ENCODE data around the gene TSPAN15. TPM values are rescaled to one million over a fixed set of nuclear protein-coding genes. Genes with fewer than 3 reads are reported as not detected.
"Not testable (repeated sequence)": the region's sequence is repeated elsewhere in the genome, so short reads cannot be mapped to it uniquely, and the experiment has no call there.

Gene TSPAN15
- total RNA-seq, 1 experiment from 2014 or later, result 1.6 TPM

DNA sequence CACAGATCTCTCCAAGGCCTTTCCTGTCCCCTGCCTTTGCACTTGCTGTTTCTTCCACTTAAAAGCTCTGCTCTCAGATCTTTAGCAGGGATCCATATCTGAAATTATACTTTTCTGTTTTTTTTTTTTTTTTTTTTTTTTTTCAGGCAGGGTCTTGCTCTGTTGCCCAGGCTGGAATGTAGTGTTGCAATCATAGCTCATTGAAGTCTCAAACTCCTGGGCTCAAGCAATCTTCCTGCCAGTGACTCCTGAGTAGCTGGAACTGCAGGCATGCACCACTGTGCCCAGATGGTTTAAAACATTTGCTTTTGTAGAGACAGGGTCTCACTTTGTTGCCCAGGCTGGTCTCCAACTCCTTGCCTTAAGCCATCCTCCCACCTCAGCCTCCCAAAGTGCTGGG is 5.0 kb upstream of the TSPAN15 start:
- no peaks in the 10 kb centered on the region for H3K79me2 ChIP-seq (ENCODE audit: low read length)
- no peak overlapping the region for H2AFZ ChIP-seq (ENCODE audit: low read length)
- no peak overlapping the region for H3K4me2 ChIP-seq (ENCODE audit: low read depth, low read length, poor library complexity, severe bottlenecking)
- H3K9me3 ChIP-seq (ENCODE audit: low read length), result no peaks in the 10 kb centered on the region
- H3K4me3 ChIP-seq (ENCODE audit: low read length), result no peak overlapping the region
- H4K20me1 ChIP-seq (ENCODE audit: insufficient read depth, low read depth, low read length), result no peaks in the 10 kb centered on the region
- H3K36me3 ChIP-seq (ENCODE audit: insufficient read depth, low read length), result no peaks in the 10 kb centered on the region
- DNase-seq, result no peak
- no peak overlapping the region for H3K27ac ChIP-seq (ENCODE audit: low read length)
- H3K4me1 ChIP-seq (ENCODE audit: low read length), result peaks cover 20% of the 10 kb centered on the region
- H3K9ac ChIP-seq (ENCODE audit: low read length), result no peak overlapping the region
- no peaks in the 10 kb centered on the region for H3K9me2 ChIP-seq (replicated peaks; ENCODE audit: insufficient read depth, low read length)
- H3K27me3 ChIP-seq (ENCODE audit: low read length), result no peaks in the 10 kb centered on the region

DNA sequence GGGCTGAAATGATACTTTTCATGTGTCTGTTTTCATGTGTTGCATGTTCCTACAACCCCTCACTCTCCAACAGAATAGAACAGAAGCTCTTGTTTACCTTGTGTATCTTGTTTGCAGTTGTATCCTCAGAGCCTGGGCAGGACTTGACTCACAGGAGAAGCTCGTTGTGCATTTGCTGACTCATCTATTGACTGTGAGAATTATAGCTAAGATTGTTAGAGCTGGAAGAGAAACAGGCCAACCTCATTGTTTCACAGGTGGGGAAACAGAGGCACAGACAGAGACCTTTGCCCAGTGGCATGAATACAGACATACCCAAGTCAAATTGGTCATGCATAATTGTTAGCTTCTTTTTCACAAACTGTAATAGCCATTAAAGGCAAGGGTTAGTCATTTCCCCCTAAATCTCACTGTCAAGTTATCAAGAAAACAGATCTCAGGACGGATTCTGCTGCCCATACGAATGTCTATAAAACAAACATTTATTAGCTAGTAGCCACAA is 4.6 kb upstream of the TSPAN15 start:
- Histone ChIP-seq H3K79me2 (ENCODE audit: low read length) (no peaks in the 10 kb centered on the region), H3K9me2 (replicated peaks; ENCODE audit: insufficient read depth, low read length) (no peaks in the 10 kb centered on the region), H3K4me1 (ENCODE audit: low read length) (peaks cover 15% of the 10 kb centered on the region), H4K20me1 (ENCODE audit: insufficient read depth, low read depth, low read length) (no peaks in the 10 kb centered on the region), H3K27ac (ENCODE audit: low read length) (no peak overlapping the region), H3K36me3 (ENCODE audit: insufficient read depth, low read length) (no peaks in the 10 kb centered on the region), H3K9ac (ENCODE audit: low read length) (no peak overlapping the region), H3K9me3 (ENCODE audit: low read length) (no peaks in the 10 kb centered on the region), H3K4me2 (ENCODE audit: low read depth, low read length, poor library complexity, severe bottlenecking) (no peak overlapping the region), H2AFZ (ENCODE audit: low read length) (no peak overlapping the region), H3K27me3 (ENCODE audit: low read length) (no peaks in the 10 kb centered on the region), H3K4me3 (ENCODE audit: low read length) (no peak overlapping the region)
- no peak for DNase-seq

DNA sequence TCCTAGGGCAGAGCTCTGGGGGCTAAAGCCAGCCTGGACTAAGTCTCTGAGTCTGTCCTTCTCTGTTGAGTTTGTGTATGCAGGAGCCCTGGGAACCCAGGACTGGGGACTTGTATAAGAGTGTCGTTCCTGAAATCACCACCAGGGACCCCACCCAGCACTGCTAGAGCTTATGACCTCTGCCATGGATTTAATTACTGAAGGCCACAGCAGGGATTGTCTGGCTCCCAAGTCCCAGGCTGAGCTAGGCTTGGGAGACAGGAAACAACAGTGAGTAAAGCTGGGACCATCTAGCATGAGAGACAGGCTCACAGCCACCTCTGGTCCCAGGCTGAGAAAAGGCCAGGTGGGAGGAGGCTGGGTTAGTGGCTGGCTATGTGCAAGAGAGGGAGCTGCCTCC is 1.4 kb upstream of the TSPAN15 start:
- Histone ChIP-seq H3K79me2 (ENCODE audit: low read length) (no peaks in the 10 kb centered on the region), H3K27me3 (ENCODE audit: low read length) (no peaks in the 10 kb centered on the region), H3K36me3 (ENCODE audit: insufficient read depth, low read length) (no peaks in the 10 kb centered on the region), H3K9ac (ENCODE audit: low read length) (no peak overlapping the region), H3K9me2 (replicated peaks; ENCODE audit: insufficient read depth, low read length) (no peaks in the 10 kb centered on the region), H3K4me1 (ENCODE audit: low read length) (peaks cover 4% of the 10 kb centered on the region), H3K27ac (ENCODE audit: low read length) (no peak overlapping the region), H3K9me3 (ENCODE audit: low read length) (no peaks in the 10 kb centered on the region), H3K4me3 (ENCODE audit: low read length) (no peak overlapping the region), H2AFZ (ENCODE audit: low read length) (no peak overlapping the region), H3K4me2 (ENCODE audit: low read depth, low read length, poor library complexity, severe bottlenecking) (no peak overlapping the region), H4K20me1 (ENCODE audit: insufficient read depth, low read depth, low read length) (no peaks in the 10 kb centered on the region)
- peak; percentile 86 for DNase-seq

DNA sequence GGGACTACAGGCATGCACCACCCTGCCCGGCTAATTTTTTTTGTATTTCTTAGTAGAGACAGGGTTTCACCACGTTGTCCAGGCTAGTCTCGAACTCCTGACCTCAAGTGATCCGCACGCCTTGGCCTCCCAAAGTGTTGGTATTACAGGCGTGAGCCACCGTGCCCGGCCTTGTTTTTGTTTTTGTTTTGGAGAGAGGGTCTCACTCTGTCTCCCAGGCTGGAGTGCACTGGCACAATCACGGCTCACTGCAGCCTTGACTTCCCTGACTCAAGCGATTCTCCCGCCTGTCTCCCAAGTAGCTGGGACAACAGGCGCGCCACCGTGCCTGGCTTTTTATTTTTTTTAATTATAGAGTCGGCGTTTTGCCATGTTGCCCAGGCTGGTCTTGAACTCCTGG is 870 bp upstream of the TSPAN15 start:
- not testable (repeated sequence) for H3K79me2 ChIP-seq (ENCODE audit: low read length); H3K9me2 ChIP-seq (replicated peaks; ENCODE audit: insufficient read depth, low read length); H3K36me3 ChIP-seq (ENCODE audit: insufficient read depth, low read length); H4K20me1 ChIP-seq (ENCODE audit: insufficient read depth, low read depth, low read length); DNase-seq; H2AFZ ChIP-seq (ENCODE audit: low read length); H3K27me3 ChIP-seq (ENCODE audit: low read length); H3K9me3 ChIP-seq (ENCODE audit: low read length); H3K4me3 ChIP-seq (ENCODE audit: low read length); H3K4me2 ChIP-seq (ENCODE audit: low read depth, low read length, poor library complexity, severe bottlenecking); H3K9ac ChIP-seq (ENCODE audit: low read length); H3K27ac ChIP-seq (ENCODE audit: low read length); H3K4me1 ChIP-seq (ENCODE audit: low read length)

DNA sequence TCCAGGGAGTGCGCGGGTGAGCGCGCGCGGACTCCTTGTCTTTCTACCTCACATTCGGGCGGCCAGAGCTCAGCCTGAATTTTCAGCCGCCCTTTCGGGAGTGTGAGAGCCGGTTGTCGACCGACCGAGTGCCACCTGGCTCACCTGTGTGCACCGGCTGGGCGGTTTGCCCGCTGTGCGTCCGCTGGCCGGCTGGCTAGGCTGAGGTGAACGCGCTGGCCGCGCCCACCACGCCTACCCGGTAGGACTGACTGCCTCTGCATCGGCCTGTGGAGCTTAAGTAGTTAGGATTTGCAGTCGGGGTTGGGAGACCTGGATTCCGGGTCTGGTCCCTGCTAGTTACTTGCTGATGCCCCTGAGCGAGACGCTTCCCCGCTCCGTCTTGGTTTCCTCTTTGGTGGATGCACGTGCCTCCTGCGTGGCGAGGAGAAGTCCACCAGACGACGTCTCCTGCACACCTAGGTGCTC is 553 bp downstream of the TSPAN15 start:
- Histone ChIP-seq H3K27ac (ENCODE audit: low read length) (no peak overlapping the region), H3K9me2 (replicated peaks; ENCODE audit: insufficient read depth, low read length) (no peaks in the 10 kb centered on the region), H3K79me2 (ENCODE audit: low read length) (no peaks in the 10 kb centered on the region), H3K4me2 (ENCODE audit: low read depth, low read length, poor library complexity, severe bottlenecking) (peak overlapping the region; percentile 73), H3K9me3 (ENCODE audit: low read length) (no peaks in the 10 kb centered on the region), H3K4me1 (ENCODE audit: low read length) (peaks cover 4% of the 10 kb centered on the region), H3K27me3 (ENCODE audit: low read length) (no peaks in the 10 kb centered on the region), H3K9ac (ENCODE audit: low read length) (peak overlapping the region; percentile 54), H4K20me1 (ENCODE audit: insufficient read depth, low read depth, low read length) (no peaks in the 10 kb centered on the region), H2AFZ (ENCODE audit: low read length) (peak overlapping the region; percentile 71; the same call in 1 of the 2 replicates), H3K36me3 (ENCODE audit: insufficient read depth, low read length) (no peaks in the 10 kb centered on the region), H3K4me3 (ENCODE audit: low read length) (peak overlapping the region; percentile 72)
- DNase-seq, result no peak

DNA sequence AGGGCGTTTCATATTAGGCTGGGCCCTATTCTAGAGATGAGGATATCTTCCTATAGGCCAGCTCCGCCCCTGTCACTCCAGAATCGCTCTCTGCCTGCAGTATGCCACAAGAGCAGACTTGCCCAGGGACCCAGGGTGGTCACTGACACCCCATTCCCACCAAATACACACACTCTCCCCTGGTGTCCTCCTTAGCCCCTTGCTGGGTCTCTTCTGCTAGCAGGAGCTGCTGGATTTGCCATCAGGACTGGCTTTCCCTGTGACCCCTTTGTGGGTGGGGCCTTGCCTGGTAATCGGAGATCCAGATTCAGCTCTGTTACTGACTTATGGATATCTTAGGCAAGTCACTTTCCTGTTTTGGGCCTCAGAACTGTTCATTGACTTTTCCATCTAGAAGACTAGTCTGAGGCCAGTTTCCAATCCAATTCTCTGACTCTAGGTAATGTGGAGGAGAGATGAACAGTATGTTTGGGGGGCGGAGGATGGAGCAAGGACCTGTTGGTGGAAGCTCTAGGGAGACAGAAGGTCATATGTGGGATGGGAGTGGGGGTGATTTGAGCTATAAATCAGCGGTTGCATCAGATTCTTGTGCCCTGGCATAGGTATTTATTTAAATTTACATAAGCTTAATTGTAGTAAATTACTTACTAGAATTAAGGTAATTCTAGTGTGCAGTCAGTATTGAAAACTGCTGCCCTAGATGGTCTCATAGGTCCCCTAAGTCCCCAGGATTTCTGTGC is 1.6 kb downstream of the TSPAN15 start:
- H3K4me2 ChIP-seq (ENCODE audit: low read depth, low read length, poor library complexity, severe bottlenecking), result no peak overlapping the region
- H3K9ac ChIP-seq (ENCODE audit: low read length), result no peak overlapping the region
- no peaks in the 10 kb centered on the region for H3K9me3 ChIP-seq (ENCODE audit: low read length)
- no peaks in the 10 kb centered on the region for H4K20me1 ChIP-seq (ENCODE audit: insufficient read depth, low read depth, low read length)
- H2AFZ ChIP-seq (ENCODE audit: low read length), result no peak overlapping the region
- H3K27me3 ChIP-seq (ENCODE audit: low read length), result no peaks in the 10 kb centered on the region
- H3K9me2 ChIP-seq (replicated peaks; ENCODE audit: insufficient read depth, low read length), result no peaks in the 10 kb centered on the region
- no peaks in the 10 kb centered on the region for H3K79me2 ChIP-seq (ENCODE audit: low read length)
- no peak overlapping the region for H3K4me3 ChIP-seq (ENCODE audit: low read length)
- H3K27ac ChIP-seq (ENCODE audit: low read length), result no peak overlapping the region
- H3K4me1 ChIP-seq (ENCODE audit: low read length), result peaks cover 4% of the 10 kb centered on the region
- DNase-seq, result no peak
- H3K36me3 ChIP-seq (ENCODE audit: insufficient read depth, low read length), result no peaks in the 10 kb centered on the region

DNA sequence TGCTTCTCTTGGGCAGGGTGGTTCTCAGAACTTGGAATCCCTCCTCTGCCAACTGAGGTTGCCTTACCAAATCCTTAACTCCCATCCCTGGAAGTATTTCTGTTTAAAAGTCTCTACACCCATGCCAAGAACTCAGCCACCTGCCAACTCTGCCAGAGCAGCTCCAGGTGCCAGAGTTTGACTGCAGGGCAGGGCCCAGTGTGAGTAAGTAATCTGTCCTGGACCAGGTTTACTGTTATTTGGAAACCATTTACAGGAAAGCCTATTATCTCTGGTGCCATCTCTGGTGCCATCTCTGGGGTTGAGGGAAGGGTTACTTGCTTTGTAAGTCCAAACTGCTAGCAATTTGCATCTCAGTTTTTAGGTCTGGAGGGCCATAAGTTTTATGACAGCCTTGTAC is 2.5 kb downstream of the TSPAN15 start:
- no peak overlapping the region for H2AFZ ChIP-seq (ENCODE audit: low read length)
- no peaks in the 10 kb centered on the region for H4K20me1 ChIP-seq (ENCODE audit: insufficient read depth, low read depth, low read length)
- no peak overlapping the region for H3K4me2 ChIP-seq (ENCODE audit: low read depth, low read length, poor library complexity, severe bottlenecking)
- no peaks in the 10 kb centered on the region for H3K9me3 ChIP-seq (ENCODE audit: low read length)
- peaks cover 4% of the 10 kb centered on the region for H3K4me1 ChIP-seq (ENCODE audit: low read length)
- no peaks in the 10 kb centered on the region for H3K36me3 ChIP-seq (ENCODE audit: insufficient read depth, low read length)
- no peaks in the 10 kb centered on the region for H3K27me3 ChIP-seq (ENCODE audit: low read length)
- no peak for DNase-seq
- H3K9me2 ChIP-seq (replicated peaks; ENCODE audit: insufficient read depth, low read length), result no peaks in the 10 kb centered on the region
- no peak overlapping the region for H3K9ac ChIP-seq (ENCODE audit: low read length)
- no peak overlapping the region for H3K27ac ChIP-seq (ENCODE audit: low read length)
- no peak overlapping the region for H3K4me3 ChIP-seq (ENCODE audit: low read length)
- no peaks in the 10 kb centered on the region for H3K79me2 ChIP-seq (ENCODE audit: low read length)

DNA sequence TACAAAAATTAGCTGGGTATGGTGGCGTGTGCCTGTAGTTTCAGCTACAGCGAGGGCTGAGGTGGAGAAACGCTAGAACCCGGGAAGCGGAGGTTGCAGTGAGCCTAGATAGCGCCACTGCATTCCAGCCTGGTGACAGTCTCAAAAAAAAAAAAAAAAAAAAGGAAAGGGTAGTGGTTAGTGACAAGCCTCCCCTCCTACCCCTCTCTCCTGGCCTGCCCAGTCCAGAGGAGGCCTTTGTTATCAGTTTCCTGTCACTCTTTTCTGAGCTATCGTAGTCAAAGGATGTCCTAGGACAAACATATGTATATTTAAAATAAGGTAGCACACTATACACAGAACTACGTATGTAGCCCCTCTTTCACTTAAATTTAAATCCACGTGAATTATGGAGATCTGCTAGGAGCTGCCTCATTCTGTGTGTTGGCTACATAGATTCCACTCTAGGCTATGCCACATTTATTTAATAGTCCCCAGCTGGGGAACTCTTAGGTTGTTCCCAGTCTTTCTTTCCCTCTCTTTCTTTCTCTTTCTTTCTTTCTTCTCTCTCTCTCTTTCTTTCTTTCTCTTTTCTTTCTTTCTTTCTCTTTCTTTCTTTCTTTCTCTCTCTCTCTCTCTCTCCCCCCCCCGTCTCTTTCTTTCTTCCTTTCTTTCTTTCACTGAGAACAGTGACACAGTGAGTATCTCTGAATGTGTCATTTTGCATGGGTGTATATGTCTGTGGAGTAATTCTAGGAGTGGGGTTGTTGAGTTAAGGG is 3.9 kb downstream of the TSPAN15 start:
- Histone ChIP-seq H3K27ac (ENCODE audit: low read length) (no peak overlapping the region), H3K27me3 (ENCODE audit: low read length) (no peaks in the 10 kb centered on the region), H3K4me3 (ENCODE audit: low read length) (no peak overlapping the region), H3K4me1 (ENCODE audit: low read length) (peaks cover 4% of the 10 kb centered on the region), H3K9me3 (ENCODE audit: low read length) (no peaks in the 10 kb centered on the region), H4K20me1 (ENCODE audit: insufficient read depth, low read depth, low read length) (no peaks in the 10 kb centered on the region), H3K9me2 (replicated peaks; ENCODE audit: insufficient read depth, low read length) (no peaks in the 10 kb centered on the region), H2AFZ (ENCODE audit: low read length) (no peak overlapping the region), H3K36me3 (ENCODE audit: insufficient read depth, low read length) (no peaks in the 10 kb centered on the region), H3K9ac (ENCODE audit: low read length) (no peak overlapping the region), H3K79me2 (ENCODE audit: low read length) (no peaks in the 10 kb centered on the region), H3K4me2 (ENCODE audit: low read depth, low read length, poor library complexity, severe bottlenecking) (no peak overlapping the region)
- no peak for DNase-seq
